Liver (tissue), 9 donors: ENCODE results near the gene IQCF6. TPM values are rescaled to one million over a fixed set of nuclear protein-coding genes. Genes with fewer than 3 reads are reported as not detected.
"Not testable (repeated sequence)": the region's sequence is repeated elsewhere in the genome, so short reads cannot be mapped to it uniquely, and the experiment has no call there.

ENCODE experiments used
- DNase-seq: peaks from one replicate; pipeline ENCODE4 v3.0.0-alpha.2; 2017; ENCODE audit warnings: low spot score
- H3K27ac ChIP-seq, 2 donors: one replicate each; pipeline ENCODE4 v1.7.0; 2013; ENCODE audit warnings: inconsistent platforms in 2 of 2, low read length in 2 of 2, control low read depth in 1 of 2, low read depth in 1 of 2, mild to moderate bottlenecking in 1 of 2
- H3K27me3 ChIP-seq, 4 donors: one replicate each; pipeline versions ENCODE4 v1.6.1 to v1.7.0; 2013; ENCODE audit warnings: low read length in 3 of 4, inconsistent platforms in 1 of 4, mild to moderate bottlenecking in 1 of 4, moderate library complexity in 1 of 4; ENCODE audit not compliant: control insufficient read depth in 4 of 4, insufficient read depth in 4 of 4
- H3K36me3 ChIP-seq, 4 donors: one replicate each; pipeline versions ENCODE4 v1.6.1 to v1.7.0; 2013; ENCODE audit warnings: low read length in 3 of 4, mild to moderate bottlenecking in 3 of 4, low read depth in 1 of 4, moderate library complexity in 1 of 4; ENCODE audit not compliant: control insufficient read depth in 4 of 4, insufficient read depth in 3 of 4
- H3K4me1 ChIP-seq, 4 donors: one replicate each; pipeline versions ENCODE4 v1.6.1 to v1.7.0; 2013; ENCODE audit warnings: low read length in 3 of 4, mild to moderate bottlenecking in 3 of 4, moderate library complexity in 1 of 4; ENCODE audit not compliant: control insufficient read depth in 4 of 4, insufficient read depth in 4 of 4
- H3K4me3 ChIP-seq, 3 donors: one replicate each; pipeline versions ENCODE4 v1.6.1 to v1.7.0; 2013; ENCODE audit warnings: low read length in 3 of 3, control low read depth in 1 of 3, low read depth in 1 of 3, mild to moderate bottlenecking in 1 of 3
- H3K9ac ChIP-seq, 2 donors: one replicate each; pipeline ENCODE4 v1.7.0; 2013; ENCODE audit warnings: low read length in 2 of 2, mild to moderate bottlenecking in 2 of 2, moderate library complexity in 2 of 2, control low read depth in 1 of 2, low read depth in 1 of 2
- H3K9me3 ChIP-seq, 4 donors: one replicate each; pipeline versions ENCODE4 v1.6.1 to v1.7.0; 2013; ENCODE audit warnings: low read length in 3 of 4; ENCODE audit not compliant: control insufficient read depth in 4 of 4
- CTCF ChIP-seq: fragments of 150-350 bp; IDR thresholded peaks from 2 replicates; pipeline ENCODE4 v1.5.1; 2017; ENCODE audit warnings: improper control_type of control experiment, low read depth, low read length; ENCODE audit not compliant: missing input control
- FOXA1 ChIP-seq: IDR thresholded peaks from 2 replicates; pipeline ENCODE4 v1.6.1; 2016; ENCODE audit warnings: antibody characterized with exemption
- GABPA ChIP-seq, 2 donors: IDR thresholded peaks in 1 of 2; conservative IDR thresholded peaks in 1 of 2; 2 replicates each; pipeline ENCODE4 v1.6.1; 2016; ENCODE audit warnings: antibody characterized with exemption in 2 of 2, mild to moderate bottlenecking in 1 of 2, moderate library complexity in 1 of 2
- HNF4A ChIP-seq, 2 donors: conservative IDR thresholded peaks; 2 replicates each; pipeline ENCODE4 v1.6.1; 2016; ENCODE audit warnings: antibody characterized with exemption in 2 of 2, mild to moderate bottlenecking in 2 of 2
- HNF4G ChIP-seq: IDR thresholded peaks from 2 replicates; pipeline ENCODE4 v1.6.1; 2016; ENCODE audit warnings: antibody characterized with exemption
- MAX ChIP-seq: IDR thresholded peaks from 2 replicates; pipeline ENCODE4 v1.6.1; 2016; ENCODE audit warnings: antibody characterized with exemption
- NR2F2 ChIP-seq: IDR thresholded peaks from 2 replicates; pipeline ENCODE4 v1.6.1; 2016; ENCODE audit warnings: antibody characterized with exemption
- RAD21 ChIP-seq, 2 donors: IDR thresholded peaks; 2 replicates each; pipeline ENCODE4 v1.6.1; 2016; ENCODE audit warnings: antibody characterized with exemption in 2 of 2, mild to moderate bottlenecking in 2 of 2
- REST ChIP-seq: IDR thresholded peaks from 2 replicates; pipeline ENCODE4 v1.6.1; 2016; ENCODE audit warnings: antibody characterized with exemption, mild to moderate bottlenecking
- RXRA ChIP-seq, 2 donors: IDR thresholded peaks; 2 replicates each; pipeline ENCODE4 v1.6.1; 2017 to 2018; ENCODE audit warnings: antibody characterized with exemption in 2 of 2, mild to moderate bottlenecking in 1 of 2
- SP1 ChIP-seq: IDR thresholded peaks from 2 replicates; pipeline ENCODE4 v1.6.1; 2018; ENCODE audit warnings: antibody characterized with exemption, mild to moderate bottlenecking
- TAF1 ChIP-seq: conservative IDR thresholded peaks from 2 replicates; pipeline ENCODE4 v1.6.1; 2016; ENCODE audit warnings: antibody characterized with exemption, mild to moderate bottlenecking
- YY1 ChIP-seq: IDR thresholded peaks from 2 replicates; pipeline ENCODE4 v1.6.1; 2016; ENCODE audit warnings: antibody characterized with exemption, mild to moderate bottlenecking
- WGBS: extraction: QIAGEN DNeasy Blood & Tissue Kit; methylation state at CpG from one replicate; pipeline ENCODE4 v1.1.7; 2013; 5-methylcytosine and 5-hydroxymethylcytosine counted together
- polyA plus RNA-seq, 2 donors: library from polyadenylated mRNA; stranded (reverse) in 1 of 2; unstranded in 1 of 2; fragments of 200-250 nt in 1 of 2; fragments of >200 nt in 1 of 2; fragmentation: Nextera tagmentation in 1 of 2; extraction: Ambion mirVana in 1 of 2; gene quantifications; one replicate each; pipeline versions ENCODE4 v1.2.1 to v1.2.3, GENCODE V29; 2013 to 2015
- total RNA-seq, 2 donors: library from RNA; depleted of rRNA; stranded (reverse); fragments of >200 nt; gene quantifications; one replicate each; pipeline ENCODE4 v1.2.3, GENCODE V29; 2014
- donor health status: healthy.
- donor health status: healthy.
- donor health status: healthy.
- donor health status: healthy.
- donor health status: healthy.

IQCF6 gene
- total and polyA plus RNA-seq, 4 donors, result not detected

GRCh38 chr3:51759203-51759602 is 19.8 kb downstream of the IQCF6 start:
- H3K27me3 ChIP-seq, result no peaks in the 10 kb centered on the region
- no peak overlapping the region for H3K27ac ChIP-seq
- H3K4me1 ChIP-seq, result no peaks in the 10 kb centered on the region
- H3K9me3 ChIP-seq, result peaks cover 5 to 11% (median 10%) of the 10 kb centered on the region in 4 donors
- no peaks in the 10 kb centered on the region for H3K36me3 ChIP-seq
- H3K9ac ChIP-seq, result no peak overlapping the region
- TF ChIP-seq HNF4A (conservative IDR thresholded peaks at IDR 0.05), result no peak
- DNase-seq, result no peak
- no peak overlapping the region for H3K4me3 ChIP-seq

GRCh38 chr3:51753763-51754750 is 25.0 kb downstream of the IQCF6 start:
- not testable (repeated sequence) for H3K4me3 ChIP-seq, H3K4me1 ChIP-seq, H3K27ac ChIP-seq, H3K36me3 ChIP-seq, H3K9ac ChIP-seq, H3K9me3 ChIP-seq, H3K27me3 ChIP-seq, DNase-seq
- WGBS, result 68% methylated on average over 13 of the region's 13 CpGs

- H3K4me1 ChIP-seq, result no peaks in the 10 kb centered on the region
- H3K4me3 ChIP-seq, result no peak overlapping the region
- H3K36me3 ChIP-seq, result no peaks in the 10 kb centered on the region
- H3K9me3 ChIP-seq, result peaks cover 0 to 4% (median 0%) of the 10 kb centered on the region in 4 donors
- H3K27me3 ChIP-seq, result no peaks in the 10 kb centered on the region
- 87% methylated on average over 2 of the region's 2 CpGs for WGBS
- no peak overlapping the region for H3K27ac ChIP-seq
- no peak for DNase-seq
- no peak overlapping the region for H3K9ac ChIP-seq
- TF ChIP-seq MAX (no peak), GABPA (IDR thresholded peaks at IDR 0.05 in 1 of 2, conservative IDR thresholded peaks at IDR 0.05 in 1 of 2) (no peak), RXRA (IDR thresholded peaks at IDR 0.05) (no peak), SP1 (no peak), YY1 (no peak), NR2F2 (no peak), FOXA1 (no peak), TAF1 (no peak), REST (no peak), RAD21 (IDR thresholded peaks at IDR 0.05) (no peak), CTCF (no peak), HNF4G (no peak), HNF4A (conservative IDR thresholded peaks at IDR 0.05) (no peak)
Measured at GRCh38 chr3:51751287-51751686, 27.8 kb downstream of the IQCF6 start.
